GM18499 (cell line): ENCODE data around the gene PLAAT4.
"Not testable (repeated sequence)": the region's sequence is repeated elsewhere in the genome, so short reads cannot be mapped to it uniquely, and the experiment has no call there.

Experiments used
- ATAC-seq: cut with Tn5 transposase; IDR thresholded peaks from one replicate; pipeline ENCODE4 v1.9.1; 2021; ENCODE audit warnings: moderate number of reproducible peaks; ENCODE audit not compliant: insufficient read depth, unreplicated experiment

The PLAAT4 gene

DNA sequence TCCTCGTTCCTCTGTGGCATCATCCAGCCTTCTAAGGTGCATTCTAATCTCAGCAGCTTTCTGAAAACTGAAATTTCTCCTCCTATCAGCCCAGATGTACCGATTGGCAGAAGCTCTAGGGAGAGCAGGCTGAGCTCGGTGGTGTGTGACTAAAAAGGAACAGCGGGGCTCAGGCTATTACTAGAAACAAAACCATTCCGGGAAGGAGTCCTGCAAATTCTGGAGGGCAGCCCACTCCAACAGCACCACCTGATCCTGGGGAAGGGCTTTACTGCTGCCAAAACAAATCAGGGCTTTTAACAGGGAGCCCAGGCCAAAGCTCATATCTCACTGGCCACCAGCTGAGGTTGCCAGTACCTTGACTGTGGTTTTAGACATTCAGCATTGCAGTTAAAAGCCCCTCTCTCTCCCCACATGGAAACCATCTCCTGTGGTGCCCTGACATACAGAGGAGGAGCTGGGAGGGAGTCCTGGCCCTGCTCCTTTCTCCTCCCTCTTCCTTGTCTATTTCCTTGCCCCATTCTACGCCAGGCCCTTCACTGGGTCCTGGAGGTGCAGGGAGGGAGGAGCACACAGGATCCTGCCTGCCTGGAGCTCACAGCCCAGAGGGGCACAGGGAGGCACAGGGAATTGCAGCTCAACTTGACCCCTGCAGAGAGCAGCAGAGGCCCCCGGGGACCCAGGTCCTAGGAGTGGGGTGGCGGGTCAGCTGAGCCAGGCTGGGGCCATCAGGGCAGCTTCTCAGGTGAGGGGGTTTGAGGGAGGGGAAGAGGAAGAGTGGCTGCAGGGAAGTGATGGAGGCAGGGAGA, 889 bp downstream of the PLAAT4 start:
- no peak for ATAC-seq

DNA sequence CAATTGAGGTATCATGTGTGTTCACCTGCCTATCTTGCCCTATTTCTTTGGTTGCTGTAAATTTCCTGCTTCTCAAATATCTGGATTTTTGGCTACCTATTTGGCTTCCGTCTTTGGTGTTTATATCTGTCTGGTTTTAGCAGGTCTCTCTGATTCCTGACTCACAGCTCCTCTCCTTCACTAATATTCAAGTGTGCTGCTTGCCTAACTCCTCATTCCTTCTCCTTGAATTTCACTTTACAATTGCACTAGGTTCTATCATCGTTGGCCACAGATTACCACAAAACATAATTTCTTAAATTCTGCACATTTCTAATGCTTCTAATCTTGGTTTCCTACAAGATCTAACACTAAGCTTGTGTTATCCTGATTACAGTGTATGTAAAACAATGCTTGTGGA, 5.9 kb downstream of the PLAAT4 start:
- ATAC-seq, result not testable (repeated sequence)

GRCh38 chr11:63543711-63544110, 7.1 kb downstream of the PLAAT4 start:
- ATAC-seq, result no peak

- no peak for ATAC-seq
Observed at GRCh38 chr11:63547061-63547460, 10.5 kb downstream of the PLAAT4 start.

GRCh38 chr11:63548178-63548577, 11.6 kb downstream of the PLAAT4 start:
- ATAC-seq, result no peak

DNA sequence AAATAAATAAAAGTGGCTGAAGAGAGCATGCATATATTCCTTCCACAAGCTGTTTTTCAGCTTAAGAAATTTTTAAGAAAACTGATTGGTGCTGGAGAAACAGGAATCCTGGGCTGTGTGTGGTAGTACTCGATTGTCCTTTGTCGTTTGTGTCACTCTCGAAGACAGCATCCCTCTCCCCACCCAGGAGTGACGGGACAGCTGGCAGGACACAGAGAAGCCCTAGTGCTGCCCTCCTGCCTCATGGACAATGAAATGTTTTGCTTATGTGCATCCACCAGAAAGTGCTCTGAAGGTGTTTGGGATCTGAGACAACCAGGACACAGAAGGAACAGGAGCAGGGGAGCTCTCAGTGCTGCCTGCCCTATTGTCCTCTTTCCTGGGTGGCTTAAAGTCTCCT, 12.8 kb downstream of the PLAAT4 start:
- ATAC-seq, result no peak

- not testable (repeated sequence) for ATAC-seq
Observed at GRCh38 chr11:63550156-63550700, 13.6 kb downstream of the PLAAT4 start.

DNA sequence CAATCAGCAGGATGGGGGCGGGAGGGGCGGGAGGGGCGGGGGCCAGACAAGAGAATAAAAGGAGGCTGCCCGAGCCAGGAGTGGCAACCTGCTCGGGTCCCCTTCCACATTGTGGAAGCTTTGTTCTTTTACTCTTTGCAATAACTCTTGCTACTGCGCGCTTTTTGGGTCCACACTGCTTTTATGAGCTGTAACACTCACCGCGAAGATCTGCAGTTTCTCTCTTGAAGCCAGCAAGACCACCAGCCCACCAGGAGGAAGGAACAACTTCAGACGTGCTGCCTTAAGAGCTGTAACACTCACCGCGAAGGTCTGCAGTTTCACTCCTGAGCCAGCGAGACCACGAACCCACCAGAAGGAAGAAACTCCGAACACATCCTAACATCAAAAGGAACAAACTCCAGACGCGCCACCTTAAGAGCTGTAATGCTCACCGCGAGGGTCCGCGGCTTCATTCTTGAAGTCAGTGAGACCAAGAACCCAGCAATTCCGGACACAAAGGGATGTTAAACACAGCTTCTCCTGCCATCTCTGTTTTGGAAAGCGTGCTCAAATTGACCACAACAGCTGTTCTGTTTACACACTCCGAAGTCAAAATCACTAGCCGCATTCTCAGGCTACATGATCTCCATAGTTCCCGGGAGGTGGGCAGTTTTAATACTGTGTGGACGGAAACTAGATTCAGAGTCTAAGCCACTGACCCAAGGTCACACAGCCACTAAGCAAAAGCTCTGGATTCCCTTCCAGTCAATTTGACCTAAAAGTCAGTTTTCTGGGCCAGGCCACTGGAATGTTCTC, 14.7 kb downstream of the PLAAT4 start:
- no peak for ATAC-seq

DNA sequence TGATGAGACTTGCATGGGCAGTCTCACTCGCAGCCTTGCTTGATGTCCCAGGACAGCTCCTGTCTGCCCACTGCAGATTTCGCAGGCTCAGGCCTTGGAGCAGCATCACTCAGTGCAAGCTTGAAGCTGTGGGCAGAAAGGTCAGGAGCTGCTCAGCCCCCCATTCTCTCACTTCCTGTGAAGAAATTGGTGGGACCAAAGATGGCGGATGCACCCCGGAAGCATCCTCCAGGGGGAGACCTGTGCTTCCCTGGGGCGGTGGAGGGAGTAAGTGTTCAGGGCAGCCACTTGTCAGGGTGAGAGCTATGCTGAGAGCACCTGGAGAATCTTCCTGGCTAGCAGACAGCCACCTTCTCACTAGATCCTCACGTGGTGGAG, 15.3 kb downstream of the PLAAT4 start:
- ATAC-seq, result no peak

GRCh38 chr11:63552921-63553320, 16.3 kb downstream of the PLAAT4 start:
- no peak for ATAC-seq

GRCh38 chr11:63553759-63554158, 17.2 kb downstream of the PLAAT4 start:
- ATAC-seq, result peak; percentile 68

- ATAC-seq, result no peak
Observed at GRCh38 chr11:63554877-63555223, 18.2 kb downstream of the PLAAT4 start.

- no peak for ATAC-seq
Observed at GRCh38 chr11:63556404-63557013, 19.9 kb downstream of the PLAAT4 start.

DNA sequence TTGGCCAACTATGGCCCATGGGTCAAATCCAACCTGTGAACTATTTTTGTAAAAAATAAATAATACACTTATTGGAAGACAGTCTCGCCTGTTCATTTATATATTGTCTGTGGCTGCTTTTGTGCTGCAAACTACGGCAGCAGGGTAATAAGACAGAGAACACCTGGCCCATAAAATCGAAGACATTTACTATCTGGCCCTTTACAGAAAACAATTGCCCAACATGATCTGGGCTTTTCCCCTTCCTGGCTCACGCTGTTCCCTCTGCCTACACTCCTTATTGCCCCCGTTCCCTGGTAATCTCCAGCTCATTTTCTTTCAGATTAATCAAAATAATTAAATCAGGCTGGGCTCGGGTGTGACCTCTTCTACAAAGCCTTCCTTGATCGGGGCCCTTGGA, 21.0 kb downstream of the PLAAT4 start:
- no peak for ATAC-seq

GRCh38 chr11:63558459-63559157, 22.0 kb downstream of the PLAAT4 start:
- ATAC-seq, result no peak

DNA sequence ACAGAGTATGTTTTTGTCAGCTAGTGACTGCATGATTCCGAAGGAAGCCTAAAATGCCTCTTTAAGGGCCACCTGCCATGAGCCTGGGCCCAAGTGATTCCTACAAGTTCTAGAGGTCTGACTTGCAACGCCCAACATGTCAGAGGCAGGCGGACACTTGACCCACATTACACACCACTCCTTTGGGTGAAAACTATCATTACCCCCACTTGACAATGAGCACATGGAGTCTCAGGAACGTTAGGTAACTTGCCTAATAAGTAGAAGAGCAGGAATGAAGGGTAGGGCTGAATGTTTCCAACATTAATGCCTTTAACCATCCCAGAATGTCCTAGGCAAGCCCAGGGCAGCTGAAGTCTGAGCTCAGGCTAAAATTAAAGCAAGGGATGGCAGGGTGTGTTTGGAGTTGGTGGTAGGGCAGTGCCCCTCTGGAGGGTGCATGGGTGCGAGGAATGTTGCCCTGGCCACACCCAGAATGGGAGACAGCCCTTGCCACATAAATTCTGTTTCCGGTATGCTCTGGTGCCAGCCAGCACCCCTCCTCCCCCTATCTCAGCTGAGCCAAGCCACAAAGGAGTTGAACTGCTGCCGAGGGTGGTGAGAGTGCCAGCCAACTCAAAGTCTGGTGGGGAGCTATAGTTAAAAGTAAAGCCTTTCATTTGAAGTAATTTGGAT, 24.0 kb downstream of the PLAAT4 start:
- ATAC-seq, result no peak

DNA sequence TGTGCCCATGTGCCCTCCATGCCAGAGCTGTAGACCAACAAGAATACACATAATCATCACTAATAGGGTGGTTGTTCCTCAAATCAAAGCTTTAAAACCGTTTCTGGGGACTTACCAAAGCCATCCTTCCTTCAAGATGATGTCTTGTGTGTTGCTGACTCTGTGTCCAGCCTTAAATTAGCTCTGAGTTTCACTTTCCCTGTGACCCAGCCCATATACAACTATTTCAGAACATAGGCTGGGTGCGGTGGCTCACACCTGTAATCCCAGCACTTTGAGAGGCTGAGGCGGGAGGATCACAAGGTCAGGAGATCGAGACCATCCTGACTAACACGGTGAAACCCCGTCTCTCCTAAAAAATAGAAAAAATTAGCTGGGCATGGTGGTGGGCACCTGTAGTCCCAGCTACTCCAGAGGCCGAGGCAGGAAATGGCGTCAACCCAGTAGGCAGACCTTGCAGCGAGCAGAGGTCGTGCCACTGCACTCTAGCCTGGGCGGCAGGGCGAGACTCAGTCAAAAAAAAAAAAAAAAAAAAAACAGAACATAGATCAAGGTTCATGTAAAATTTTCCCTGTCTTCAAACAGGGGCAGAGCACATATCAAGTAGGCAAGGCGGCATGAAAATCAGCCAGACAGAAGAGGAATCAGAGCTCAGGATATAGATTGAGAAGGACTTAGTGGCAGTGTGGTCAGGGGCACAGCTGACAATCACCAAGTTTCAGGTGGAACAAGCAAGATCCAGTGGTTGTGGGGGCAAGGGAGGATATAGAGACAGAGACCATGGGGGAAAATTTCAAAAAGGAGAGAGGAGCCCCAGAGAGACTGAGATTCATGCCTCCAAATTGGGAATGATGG, 26.8 kb downstream of the PLAAT4 start, which contains the start of gene PLAAT2:
Gene PLAAT2 (minus strand): TSS at position 179 of the 855 bp plus-strand sequence. CDS start 55 bp downstream, at position 124.
- no peak for ATAC-seq

DNA sequence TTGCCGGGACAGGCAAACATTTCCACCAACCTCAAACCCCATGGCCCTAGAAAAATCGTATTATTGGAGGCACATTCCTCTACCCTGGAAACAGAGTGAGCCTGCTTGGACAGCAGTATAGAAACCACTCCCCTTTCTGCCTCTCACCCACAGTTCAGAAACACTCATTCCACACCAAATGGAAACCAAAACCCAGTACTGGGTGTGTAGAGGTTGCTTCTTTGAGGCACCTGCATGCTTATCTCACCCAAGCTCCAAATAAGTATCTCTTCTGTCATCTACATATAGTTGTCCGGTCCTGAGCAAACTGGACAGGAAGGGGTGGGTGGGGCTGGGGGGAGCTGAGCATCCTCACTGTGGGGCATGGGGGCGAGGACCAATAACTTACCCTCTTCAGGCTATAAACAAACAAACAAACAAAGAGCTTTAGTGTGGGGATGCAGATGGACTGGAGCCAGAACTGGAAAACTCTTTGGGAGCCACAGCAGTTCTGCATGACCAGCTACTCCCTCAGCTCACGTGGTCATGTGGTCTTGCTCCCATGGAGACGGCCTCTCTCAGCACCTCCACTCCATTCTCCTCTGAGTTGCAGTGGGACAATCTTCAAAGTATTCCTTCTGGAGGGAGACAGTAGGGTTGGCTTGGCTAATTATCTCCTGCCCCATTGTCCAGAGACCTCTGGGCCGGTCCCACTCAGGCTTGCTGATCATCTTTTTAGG, 27.6 kb downstream of the PLAAT4 start:
- ATAC-seq, result peak; percentile 35
